ENCODE results near the gene TECRL. TPM values are rescaled to one million over a fixed set of nuclear protein-coding genes. Genes with fewer than 3 reads are reported as not detected.

The TECRL gene
- polyA plus RNA-seq, 3 donors = 0.45 TPM; not detected in 2

GRCh38 chr4:64340218-64341110, 68.8 kb downstream of the TECRL start:
- H3K27ac ChIP-seq (ENCODE audit: low read depth, low read length) = no peak overlapping the region
- 74 to 79% (median 78%) methylated on average over 5 of the region's 5 CpGs for WGBS, 3 donors

- no peak overlapping the region for H3K27ac ChIP-seq (ENCODE audit: low read depth, low read length)
- 79 to 90% (median 86%) methylated on average over 2 of the region's 2 CpGs for WGBS, 3 donors
These were observed 74.3 kb downstream of the TECRL start for GRCh38 chr4:64334964-64335363.

GRCh38 chr4:64330143-64330542, 79.1 kb downstream of the TECRL start:
- 37 to 60% (median 40%) methylated on average over 3 of the region's 3 CpGs for whole genome bisulfite sequencing, 3 donors
- H3K27ac ChIP-seq (ENCODE audit: low read depth, low read length) = no peak overlapping the region

GRCh38 chr4:64327237-64327636, 82.0 kb downstream of the TECRL start:
- 89 to 95% (median 92%) methylated on average over 1 of the region's 1 CpG for WGBS, 3 donors

GRCh38 chr4:64326507-64326906, 82.7 kb downstream of the TECRL start:
- 43 to 85% (median 85%) methylated on average over 1 of the region's 1 CpG for WGBS, 3 donors
- no peak overlapping the region for H3K27ac ChIP-seq (ENCODE audit: low read depth, low read length)

More at GRCh38 chr4:64327237-64327636, 82.0 kb downstream of the TECRL start:
- H3K27ac ChIP-seq (ENCODE audit: low read depth, low read length) = no peak overlapping the region

GRCh38 chr4:64306255-64306565, 103.0 kb downstream of the TECRL start:
- H3K27ac ChIP-seq (ENCODE audit: low read depth, low read length) = no peak overlapping the region
- 79 to 88% (median 80%) methylated on average over 4 of the region's 4 CpGs for WGBS, 3 donors

GRCh38 chr4:64305565-64306254, 103.5 kb downstream of the TECRL start:
- WGBS, 3 donors = 45 to 58% (median 49%) methylated on average over 1 of the region's 1 CpG
- H3K27ac ChIP-seq (ENCODE audit: low read depth, low read length) = no peak overlapping the region

GRCh38 chr4:64272432-64272831, 136.8 kb downstream of the TECRL start:
- 92 to 96% (median 94%) methylated on average over 14 of the region's 14 CpGs for WGBS, 3 donors
- no peak overlapping the region for H3K27ac ChIP-seq (ENCODE audit: low read depth, low read length)

- H3K27ac ChIP-seq (ENCODE audit: low read depth, low read length) = no peak overlapping the region
- 76 to 83% (median 82%) methylated on average over 9 of the region's 9 CpGs for WGBS, 3 donors
These were observed 137.6 kb downstream of the TECRL start for GRCh38 chr4:64271601-64272081.

GRCh38 chr4:64266669-64267068, 142.6 kb downstream of the TECRL start:
- 69 to 84% (median 75%) methylated on average over 2 of the region's 2 CpGs for WGBS, 3 donors

GRCh38 chr4:64266263-64266662, 143.0 kb downstream of the TECRL start:
- 56 to 84% (median 78%) methylated on average over 2 of the region's 2 CpGs for WGBS, 3 donors

More at GRCh38 chr4:64266669-64267068, 142.6 kb downstream of the TECRL start:
- H3K27ac ChIP-seq (ENCODE audit: low read depth, low read length) = no peak overlapping the region

GRCh38 chr4:64251781-64252180, 157.5 kb downstream of the TECRL start:
- H3K27ac ChIP-seq (ENCODE audit: low read depth, low read length) = no peak overlapping the region

More at GRCh38 chr4:64266263-64266662, 143.0 kb downstream of the TECRL start:
- no peak overlapping the region for H3K27ac ChIP-seq (ENCODE audit: low read depth, low read length)

GRCh38 chr4:64250488-64250887, 158.8 kb downstream of the TECRL start:
- H3K27ac ChIP-seq (ENCODE audit: low read depth, low read length) = no peak overlapping the region

GRCh38 chr4:64250061-64250460, 159.2 kb downstream of the TECRL start:
- no peak overlapping the region for H3K27ac ChIP-seq (ENCODE audit: low read depth, low read length)

- H3K27ac ChIP-seq (ENCODE audit: low read depth, low read length) = no peak overlapping the region
These were observed 161.1 kb downstream of the TECRL start for GRCh38 chr4:64248186-64248585.

- no peak overlapping the region for H3K27ac ChIP-seq (ENCODE audit: low read depth, low read length)
- 73 to 81% (median 77%) methylated on average over 3 of the region's 3 CpGs for WGBS, 3 donors
These were observed 178.4 kb downstream of the TECRL start for GRCh38 chr4:64230709-64231310.

Data from adipose tissue (tissue), 3 donors.